Kidney tubule cell (primary cell): Measurements from ENCODE around the gene TPD52L1.
A peak's percentile ranks its signal among the peaks of the same experiment; 100 is the strongest.

ENCODE experiments used
- DNase-seq: peaks from one replicate; pipeline ENCODE4 v3.0.0-alpha.2; 2018; ENCODE audit warnings: low spot score

TPD52L1 gene

GRCh38 chr6:125306756-125307149 is 153.2 kb downstream of the TPD52L1 start:
- no peak for DNase-seq

GRCh38 chr6:125307150-125307838 is 153.7 kb downstream of the TPD52L1 start:
- DNase-seq, result peak; percentile 59

GRCh38 chr6:125307964-125308615 is 154.5 kb downstream of the TPD52L1 start:
- no peak for DNase-seq

GRCh38 chr6:125310994-125311649 is 157.5 kb downstream of the TPD52L1 start:
- DNase-seq, result peak; percentile 70

GRCh38 chr6:125312478-125312877 is 158.9 kb downstream of the TPD52L1 start:
- no peak for DNase-seq

- DNase-seq, result no peak
Measured at GRCh38 chr6:125312950-125313349, 159.4 kb downstream of the TPD52L1 start.
